Inflammatory macrophage (primary cell): Measurements from ENCODE around the gene INTS1.
"Not testable (repeated sequence)": the region's sequence is repeated elsewhere in the genome, so short reads cannot be mapped to it uniquely, and the experiment has no call there.

Experiments
- DNase-seq, 2 donors: peaks; one replicate each; pipeline ENCODE4 v3.0.0-alpha.2; 2020 to 2022

INTS1 gene

GRCh38 chr7:1460821-1461645, 43.2 kb downstream of the INTS1 start:
- peak; percentile 90 to 94 for DNase-seq

- peak in 1 of 2 donors; percentile 5 for DNase-seq
Measured at GRCh38 chr7:1459920-1460820, 44.0 kb downstream of the INTS1 start.

- DNase-seq, result peak; percentile 99 to 100
Measured at GRCh38 chr7:1459512-1459892, 44.7 kb downstream of the INTS1 start.

GRCh38 chr7:1458683-1459511, 45.3 kb downstream of the INTS1 start, which contains the start of gene MICALL2:
MICALL2 (minus strand) TSS chr7:1459470; CDS start chr7:1459326, 144 bp downstream.
- DNase-seq, result peak; percentile 53 to 65

GRCh38 chr7:1457949-1458682, 46.1 kb downstream of the INTS1 start:
- peak; percentile 10 to 35 for DNase-seq

GRCh38 chr7:1457059-1457948, 46.9 kb downstream of the INTS1 start:
- DNase-seq, result peak in 1 of 2 donors; percentile 19

GRCh38 chr7:1455955-1456354, 48.2 kb downstream of the INTS1 start:
- no peak for DNase-seq

- no peak for DNase-seq
Measured at GRCh38 chr7:1455241-1455939, 48.8 kb downstream of the INTS1 start.

GRCh38 chr7:1454542-1454941, 49.6 kb downstream of the INTS1 start:
- DNase-seq, result no peak

GRCh38 chr7:1452205-1452604, 52.0 kb downstream of the INTS1 start:
- no peak for DNase-seq

GRCh38 chr7:1450987-1451386, 53.2 kb downstream of the INTS1 start:
- no peak for DNase-seq

- no peak for DNase-seq
Measured at GRCh38 chr7:1450431-1450830, 53.8 kb downstream of the INTS1 start.

GRCh38 chr7:1449951-1450350, 54.2 kb downstream of the INTS1 start:
- DNase-seq, result no peak

GRCh38 chr7:1449501-1449900, 54.7 kb downstream of the INTS1 start:
- no peak for DNase-seq

GRCh38 chr7:1448958-1449357, 55.2 kb downstream of the INTS1 start:
- no peak for DNase-seq

- DNase-seq, result no peak
Measured at GRCh38 chr7:1447551-1448244, 56.5 kb downstream of the INTS1 start.

- no peak for DNase-seq
Measured at GRCh38 chr7:1447112-1447511, 57.1 kb downstream of the INTS1 start.

- DNase-seq, result no peak
Measured at GRCh38 chr7:1446620-1447032, 57.6 kb downstream of the INTS1 start.

- DNase-seq, result not testable (repeated sequence)
Measured at GRCh38 chr7:1446026-1446425, 58.2 kb downstream of the INTS1 start.
